ENCODE data around the gene DHRSX.

DNA sequence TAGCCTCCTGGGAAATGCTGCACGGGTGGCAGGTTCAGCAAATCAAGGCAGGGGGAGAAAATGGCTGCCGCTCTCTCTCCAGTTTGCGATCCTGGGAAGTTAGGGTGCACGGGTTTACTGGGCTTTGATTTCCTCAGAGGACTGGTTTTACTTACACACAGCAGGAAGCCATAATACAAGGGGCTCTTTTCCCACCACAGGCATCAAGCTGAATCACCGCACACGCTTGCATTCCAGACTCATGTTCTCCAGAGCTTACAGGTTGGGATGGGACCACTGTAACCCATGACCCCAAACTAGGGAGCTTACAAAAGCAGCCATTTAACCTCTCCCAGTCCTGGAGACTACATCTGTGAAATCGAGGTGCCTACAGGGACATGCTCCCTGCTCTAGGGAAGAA lies 159.8 kb downstream of the DHRSX start:
- TF ChIP-seq CTCF (IDR thresholded peaks at IDR 0.05; ENCODE audit: low read depth, low read length, poor library complexity, severe bottlenecking) (no peak), EZH2phosphoT487 (IDR thresholded peaks at IDR 0.05; ENCODE audit: borderline replicate concordance, low read length) (no peak)
